Measurements from ENCODE around the gene FGD2. TPM values are rescaled to one million over a fixed set of nuclear protein-coding genes. Genes with fewer than 3 reads are reported as not detected.

Gene FGD2
- total RNA-seq, 4 donors from 2014 or later: 13.1 to 46.4 (median 29.6) TPM

DNA sequence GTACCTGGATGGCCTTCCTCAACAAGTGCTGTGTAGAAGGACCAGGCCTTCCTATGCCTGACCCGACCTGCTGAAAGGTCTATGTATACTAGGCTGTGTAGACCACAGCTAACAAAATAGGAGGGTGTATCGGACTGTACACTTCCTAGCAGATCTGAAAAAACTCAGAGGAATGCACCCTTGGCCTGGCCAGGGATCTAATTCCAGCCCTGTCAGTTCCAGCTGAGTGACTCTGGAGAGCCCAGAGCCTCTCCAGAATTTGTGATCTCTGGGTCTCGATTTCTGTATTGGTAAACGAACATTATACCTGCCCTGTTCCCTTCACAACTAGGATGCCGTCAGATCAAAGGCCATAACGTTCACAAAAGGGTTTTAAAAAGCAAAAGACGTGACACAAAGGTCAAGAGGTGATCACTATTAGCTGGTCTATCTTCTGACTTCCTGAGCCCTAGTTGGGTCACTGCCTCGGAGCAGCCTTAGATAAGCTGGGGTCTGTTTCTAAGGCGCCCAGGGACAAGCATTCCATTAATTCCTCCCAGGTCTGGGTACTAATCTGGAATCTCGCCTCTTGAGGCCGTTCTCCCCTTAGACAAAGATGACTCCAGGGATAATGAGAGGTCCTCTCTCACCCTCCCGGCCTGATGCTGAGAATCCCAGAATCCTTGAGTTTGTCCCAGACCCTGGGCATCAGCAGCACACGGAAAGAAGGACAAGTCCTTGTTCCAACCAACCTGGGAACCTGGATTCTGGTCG is 33.4 kb upstream of the FGD2 start:
- Histone ChIP-seq H3K9me3 (no peaks in the 10 kb centered on the region), H3K27me3 (no peaks in the 10 kb centered on the region), H3K4me1 (no peaks in the 10 kb centered on the region), H3K4me3 (no peak overlapping the region), H3K36me3 (peaks cover 0 to 95% (median 43%) of the 10 kb centered on the region in 4 donors), H3K27ac (no peak overlapping the region)
- no peak for DNase-seq
- intact Hi-C loops (cut with DNase I; ENCODE audit: low total_unique reads): no loop called here
- in situ Hi-C loops (cut with MboI; ENCODE audit: low pct_ligation_motif_present in 1 of 4, low pct_unique_long_range_greater_than_20kb in 1 of 4, low sequenced_read_pairs in 3 of 4): no loop called here
- WGBS, 2 donors (ENCODE audit: low coverage in 1 of 2): 86 to 91% methylated on average over 7 to 14 of the region's 14 CpGs
- TF ChIP-seq EP300 (IDR thresholded peaks at IDR 0.05; ENCODE audit: low read depth): no peak
- no peak for TF ChIP-seq POLR2AphosphoS5 (IDR thresholded peaks at IDR 0.05)
- TF ChIP-seq POLR2A (IDR thresholded peaks at IDR 0.05): no peak
- TF ChIP-seq, protein P1, sequence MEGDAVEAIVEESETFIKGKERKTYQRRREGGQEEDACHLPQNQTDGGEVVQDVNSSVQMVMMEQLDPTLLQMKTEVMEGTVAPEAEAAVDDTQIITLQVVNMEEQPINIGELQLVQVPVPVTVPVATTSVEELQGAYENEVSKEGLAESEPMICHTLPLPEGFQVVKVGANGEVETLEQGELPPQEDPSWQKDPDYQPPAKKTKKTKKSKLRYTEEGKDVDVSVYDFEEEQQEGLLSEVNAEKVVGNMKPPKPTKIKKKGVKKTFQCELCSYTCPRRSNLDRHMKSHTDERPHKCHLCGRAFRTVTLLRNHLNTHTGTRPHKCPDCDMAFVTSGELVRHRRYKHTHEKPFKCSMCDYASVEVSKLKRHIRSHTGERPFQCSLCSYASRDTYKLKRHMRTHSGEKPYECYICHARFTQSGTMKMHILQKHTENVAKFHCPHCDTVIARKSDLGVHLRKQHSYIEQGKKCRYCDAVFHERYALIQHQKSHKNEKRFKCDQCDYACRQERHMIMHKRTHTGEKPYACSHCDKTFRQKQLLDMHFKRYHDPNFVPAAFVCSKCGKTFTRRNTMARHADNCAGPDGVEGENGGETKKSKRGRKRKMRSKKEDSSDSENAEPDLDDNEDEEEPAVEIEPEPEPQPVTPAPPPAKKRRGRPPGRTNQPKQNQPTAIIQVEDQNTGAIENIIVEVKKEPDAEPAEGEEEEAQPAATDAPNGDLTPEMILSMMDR (IDR thresholded peaks at IDR 0.05): no peak

DNA sequence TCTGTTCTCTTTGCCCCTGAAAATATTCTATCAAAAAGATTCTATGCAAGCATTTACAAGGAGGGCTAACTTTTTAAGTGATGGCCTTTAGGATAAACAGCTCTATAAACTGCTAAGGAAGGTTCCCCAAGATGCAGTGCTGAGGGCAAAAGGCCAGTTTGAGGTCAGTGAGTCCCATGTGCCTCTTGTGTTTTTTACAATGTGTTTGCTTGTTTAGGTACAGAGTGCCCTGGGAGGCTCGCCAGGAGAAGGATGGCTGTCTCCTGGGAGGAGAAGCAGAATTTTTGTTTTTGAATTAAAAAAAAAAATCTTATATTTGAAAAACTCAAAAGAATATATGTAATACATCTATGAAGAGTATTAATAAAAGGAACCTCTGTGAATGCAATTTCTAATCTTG is 32.3 kb upstream of the FGD2 start:
- TF ChIP-seq, protein P1 (IDR thresholded peaks at IDR 0.05): no peak
- TF ChIP-seq EP300 (IDR thresholded peaks at IDR 0.05; ENCODE audit: low read depth) (no peak), POLR2A (IDR thresholded peaks at IDR 0.05) (no peak), POLR2AphosphoS5 (IDR thresholded peaks at IDR 0.05) (no peak)
- Histone ChIP-seq H3K4me3 (no peak overlapping the region), H3K9me3 (no peaks in the 10 kb centered on the region), H3K27ac (no peak overlapping the region), H3K27me3 (no peaks in the 10 kb centered on the region), H3K36me3 (peaks cover 0 to 97% (median 48%) of the 10 kb centered on the region in 4 donors), H3K4me1 (no peaks in the 10 kb centered on the region)
- DNase-seq: no peak
- in situ Hi-C loops (cut with MboI; ENCODE audit: low pct_ligation_motif_present in 1 of 4, low pct_unique_long_range_greater_than_20kb in 1 of 4, low sequenced_read_pairs in 3 of 4): no loop called here
- intact Hi-C loops (cut with DNase I; ENCODE audit: low total_unique reads): no loop called here
- WGBS, 2 donors (ENCODE audit: low coverage in 1 of 2): 86 to 100% methylated on average over 1 of the region's 1 CpG

DNA sequence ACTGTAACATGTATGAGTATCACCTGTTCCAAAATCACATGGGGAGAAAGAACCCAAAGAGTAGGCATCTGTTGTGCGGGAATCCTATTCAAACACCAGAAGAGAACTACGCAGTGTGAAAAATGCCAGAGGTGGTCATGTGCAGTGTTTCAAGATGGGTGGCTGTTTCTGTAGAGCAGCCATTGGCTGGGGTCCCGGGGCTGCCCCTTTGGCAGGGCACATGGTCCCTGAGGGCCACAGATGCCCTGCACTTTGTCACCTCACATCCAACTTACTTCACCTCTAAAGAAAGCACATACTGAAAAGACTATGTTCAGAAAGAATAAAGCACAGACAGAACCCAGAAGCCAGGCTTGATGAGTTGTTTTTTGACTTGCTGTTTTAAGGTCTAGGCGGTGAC is 31.8 kb upstream of the FGD2 start:
- intact Hi-C loops (cut with DNase I; ENCODE audit: low total_unique reads) (no loop called here), in situ Hi-C loops (cut with MboI; ENCODE audit: low pct_ligation_motif_present in 1 of 4, low pct_unique_long_range_greater_than_20kb in 1 of 4, low sequenced_read_pairs in 3 of 4) (no loop called here)
- DNase-seq: no peak
- H3K27ac ChIP-seq: no peak overlapping the region
- no peaks in the 10 kb centered on the region for H3K9me3 ChIP-seq
- 92 to 100% methylated on average over 1 to 4 of the region's 4 CpGs for WGBS, 2 donors (ENCODE audit: low coverage in 1 of 2)
- H3K4me1 ChIP-seq: no peaks in the 10 kb centered on the region
- H3K4me3 ChIP-seq: no peak overlapping the region
- H3K36me3 ChIP-seq: peaks cover 0 to 97% (median 48%) of the 10 kb centered on the region in 4 donors
- no peaks in the 10 kb centered on the region for H3K27me3 ChIP-seq
- TF ChIP-seq EP300 (IDR thresholded peaks at IDR 0.05; ENCODE audit: low read depth) (no peak), POLR2AphosphoS5 (IDR thresholded peaks at IDR 0.05) (no peak), POLR2A (IDR thresholded peaks at IDR 0.05) (no peak)
- TF ChIP-seq, protein P1 (IDR thresholded peaks at IDR 0.05): no peak

DNA sequence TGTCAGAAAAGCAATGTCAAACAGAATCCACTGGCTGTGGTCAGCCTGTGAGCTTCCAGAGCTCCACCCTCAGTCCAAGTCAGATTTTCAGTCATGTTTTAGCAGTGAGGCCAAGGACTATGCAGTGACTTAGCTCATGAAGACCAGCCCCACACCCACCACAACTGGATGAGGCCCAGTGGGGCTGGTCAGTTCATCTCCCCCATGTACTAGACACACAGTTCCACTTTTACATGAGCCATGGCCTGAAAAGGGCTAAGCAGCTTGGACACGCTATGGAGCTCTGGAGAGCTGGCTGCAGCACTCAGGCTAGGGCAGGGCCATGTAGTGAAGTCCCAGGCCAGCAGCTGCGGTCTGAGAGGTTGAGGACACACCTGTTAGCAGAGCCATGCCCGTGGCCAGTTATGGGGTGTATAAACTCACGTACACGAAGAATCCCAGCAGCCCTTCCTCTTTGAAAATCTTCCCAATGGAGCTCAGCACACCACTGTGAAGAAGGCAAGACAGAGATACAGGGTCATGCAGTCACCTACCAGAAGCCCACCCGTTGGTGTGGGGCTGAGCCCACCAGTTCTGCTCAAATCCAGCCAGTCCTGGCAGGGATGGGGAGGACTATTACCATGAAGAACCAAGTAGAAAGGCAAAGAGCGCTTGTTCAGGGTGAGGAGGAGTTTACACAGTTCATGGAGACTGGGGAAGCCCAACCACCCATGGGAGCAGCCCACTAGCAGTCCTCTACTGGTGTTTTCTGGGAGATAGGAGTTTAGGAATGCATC is 30.0 kb upstream of the FGD2 start:
- Histone ChIP-seq H3K4me1 (peaks cover 0 to 13% (median 3%) of the 10 kb centered on the region in 4 donors), H3K27ac (no peak overlapping the region), H3K27me3 (no peaks in the 10 kb centered on the region), H3K9me3 (no peaks in the 10 kb centered on the region), H3K4me3 (no peak overlapping the region), H3K36me3 (peaks cover 0 to 79% (median 38%) of the 10 kb centered on the region in 4 donors)
- no peak for DNase-seq
- TF ChIP-seq POLR2A (IDR thresholded peaks at IDR 0.05) (no peak), POLR2AphosphoS5 (IDR thresholded peaks at IDR 0.05) (no peak), EP300 (IDR thresholded peaks at IDR 0.05; ENCODE audit: low read depth) (no peak)
- TF ChIP-seq, protein P1 (IDR thresholded peaks at IDR 0.05): no peak
- WGBS, 2 donors (ENCODE audit: low coverage in 1 of 2): 89% methylated on average over 7 of the region's 7 CpGs; no CpG with 5 or more reads in 1 of the 2 donors
- intact Hi-C loops (cut with DNase I; ENCODE audit: low total_unique reads) (no loop called here), in situ Hi-C loops (cut with MboI; ENCODE audit: low pct_ligation_motif_present in 1 of 4, low pct_unique_long_range_greater_than_20kb in 1 of 4, low sequenced_read_pairs in 3 of 4) (no loop called here)

All from transverse colon (tissue), 4 donors.